SK-N-SH (cell line): Measurements from ENCODE around the gene SYT1. TPM values are rescaled to one million over a fixed set of nuclear protein-coding genes. Genes with fewer than 3 reads are reported as not detected.

Experiments used
- CTCF ChIA-PET: fragments of 300-600, 350-600 bp; formaldehyde crosslinking; extraction: SDS; loops from one replicate; lab custom pipeline; 2021; lab: Yijun Ruan, JAX
- POLR2A ChIA-PET: fragments of 350-600 bp; sonication (Branson Sonifier 250); formaldehyde crosslinking; extraction: SDS; loops from one replicate; lab custom pipeline; 2020; ENCODE audit warnings: antibody characterized with exemption, inconsistent platforms; lab: Yijun Ruan, JAX
- DNase-seq: peaks from one replicate; pipeline ENCODE4 v3.0.0; 2012
- H2AFZ ChIP-seq: fragments of 200-600 bp; sonication (generic); 2 replicates; pipeline ENCODE4 v1.8.1; 2016; ENCODE audit warnings: antibody characterized with exemption, mild to moderate bottlenecking, low read depth
- H3F3A ChIP-seq: fragments of 200-600 bp; sonication (generic); replicated peaks from 2 replicates; pipeline ENCODE3; 2016; ENCODE audit warnings: antibody characterized with exemption, mild to moderate bottlenecking; ENCODE audit not compliant: insufficient read depth
- H3K27ac ChIP-seq, 2 experiments: fragments of 200-500 bp in 1 of 2; fragments of 200-600 bp in 1 of 2; sonication (Bioruptor generic) in 1 of 2; sonication (generic), shearing (Covaris generic) in 1 of 2; 2 replicates each; pipeline versions ENCODE4 v1.5.1 to v1.6.1; 2014 to 2016; ENCODE audit warnings: low read depth in 2 of 2, inconsistent platforms in 1 of 2, low read length in 1 of 2, mild to moderate bottlenecking in 1 of 2, mixed read lengths in 1 of 2
- H3K27me3 ChIP-seq: fragments of 200-600 bp; sonication (generic), shearing (Covaris generic); 2 replicates; pipeline ENCODE4 v1.6.1; 2016; ENCODE audit warnings: mixed run types; ENCODE audit not compliant: insufficient read depth
- H3K36me3 ChIP-seq, 2 experiments: fragments of 200-500 bp in 1 of 2; fragments of 200-600 bp in 1 of 2; sonication (Bioruptor generic) in 1 of 2; sonication (generic) in 1 of 2; replicated peaks in 1 of 2; 2 replicates each; pipeline versions ENCODE3 to v1.5.1; 2014 to 2016; ENCODE audit warnings: low read length in 1 of 2, mild to moderate bottlenecking in 1 of 2; ENCODE audit not compliant: insufficient read depth in 2 of 2, control insufficient read depth in 1 of 2
- H3K4me1 ChIP-seq, 2 experiments: fragments of 200-500 bp in 1 of 2; fragments of 200-600 bp in 1 of 2; sonication (Bioruptor generic) in 1 of 2; sonication (generic), shearing (Covaris generic) in 1 of 2; 2 replicates each; pipeline versions ENCODE4 v1.5.1 to v1.6.1; 2014 to 2016; ENCODE audit warnings: low read depth in 1 of 2, low read length in 1 of 2, mixed run types in 1 of 2; ENCODE audit not compliant: insufficient read depth in 2 of 2, control insufficient read depth in 1 of 2
- H3K4me2 ChIP-seq: fragments of 200-600 bp; sonication (generic), shearing (Covaris generic); 2 replicates; pipeline ENCODE4 v1.6.1; 2017; ENCODE audit warnings: mixed run types
- H3K4me3 ChIP-seq, 2 experiments: fragments of 200-500 bp in 1 of 2; fragments of 200-600 bp in 1 of 2; sonication (Bioruptor generic) in 1 of 2; sonication (generic), shearing (Covaris generic) in 1 of 2; 2 replicates each; pipeline versions ENCODE4 v1.5.1 to v1.8.1; 2014 to 2016; ENCODE audit warnings: low read depth in 2 of 2, inconsistent platforms in 1 of 2, low read length in 1 of 2, mild to moderate bottlenecking in 1 of 2, mixed read lengths in 1 of 2, moderate library complexity in 1 of 2
- H3K79me2 ChIP-seq: fragments of 200-600 bp; sonication (generic); 2 replicates; pipeline ENCODE4 v1.8.1; 2017; ENCODE audit warnings: mild to moderate bottlenecking; ENCODE audit not compliant: insufficient read depth
- H3K9ac ChIP-seq: fragments of 200-600 bp; sonication (generic); 2 replicates; pipeline ENCODE4 v1.6.1; 2017; ENCODE audit warnings: mixed run types
- H3K9me2 ChIP-seq: fragments of 200-600 bp; sonication (generic); 2 replicates; pipeline ENCODE4 v1.6.1; 2017; ENCODE audit warnings: mixed run types
- H3K9me3 ChIP-seq: fragments of 200-600 bp; sonication (generic); 2 replicates; pipeline ENCODE4 v1.6.1; 2017; ENCODE audit warnings: mixed run types, mild to moderate bottlenecking, moderate library complexity
- H4K20me1 ChIP-seq: fragments of 200-600 bp; sonication (generic); 2 replicates; pipeline ENCODE4 v1.6.1; 2017; ENCODE audit warnings: mild to moderate bottlenecking, mixed run types; ENCODE audit not compliant: insufficient read depth
- CTCF ChIP-seq: fragments of 200-600 bp; sonication (generic); IDR thresholded peaks from 2 replicates; pipeline ENCODE4 v1.6.1; 2017; ENCODE audit warnings: antibody characterized with exemption, mild to moderate bottlenecking, moderate library complexity
- MEF2A ChIP-seq: IDR thresholded peaks from 2 replicates; pipeline ENCODE4 v1.4.0; 2012; ENCODE audit warnings: low read depth, borderline replicate concordance
- PBX3 ChIP-seq: IDR thresholded peaks from 2 replicates; pipeline ENCODE4; 2012
- RFX5 ChIP-seq: IDR thresholded peaks from 2 replicates; pipeline ENCODE4 v1.6.1; 2012; ENCODE audit warnings: mild to moderate bottlenecking, improper control_type of control experiment, low read length
- TEAD4 ChIP-seq: IDR thresholded peaks from 2 replicates; pipeline ENCODE4 v1.4.0; 2012; ENCODE audit warnings: mild to moderate bottlenecking, borderline replicate concordance; ENCODE audit not compliant: insufficient read depth
- WGBS: methylation state at CpG from one replicate; pipeline ENCODE4 v1.1.6; 2017; ENCODE audit warnings: low lambda C conversion rate; 5-methylcytosine and 5-hydroxymethylcytosine counted together
- polyA plus RNA-seq, 3 experiments: library from polyadenylated mRNA; depleted of rRNA; stranded (reverse); fragments of >200 nt; gene quantifications; 2 replicates each; pipeline ENCODE4 v1.2.3, GENCODE V29; 2012
- TF ChIP-seq, protein P1 (sequence below): IDR thresholded peaks from 2 replicates; pipeline ENCODE4 v1.4.0; 2012; ENCODE audit warnings: low read depth
- TF ChIP-seq, protein P2 (sequence below): IDR thresholded peaks from 2 replicates; pipeline ENCODE4 v1.4.0; 2012; ENCODE audit warnings: low read depth, borderline replicate concordance
- TF ChIP-seq, protein P3 (sequence below): fragments of 150-350 bp; IDR thresholded peaks from 2 replicates; pipeline ENCODE4 v1.6.1; 2016; ENCODE audit warnings: mild to moderate bottlenecking, low read depth, low read length

The SYT1 gene
- polyA plus RNA-seq, 1 of the 3 experiments (the other 2 are of a cell fraction), result 12.7 TPM

DNA sequence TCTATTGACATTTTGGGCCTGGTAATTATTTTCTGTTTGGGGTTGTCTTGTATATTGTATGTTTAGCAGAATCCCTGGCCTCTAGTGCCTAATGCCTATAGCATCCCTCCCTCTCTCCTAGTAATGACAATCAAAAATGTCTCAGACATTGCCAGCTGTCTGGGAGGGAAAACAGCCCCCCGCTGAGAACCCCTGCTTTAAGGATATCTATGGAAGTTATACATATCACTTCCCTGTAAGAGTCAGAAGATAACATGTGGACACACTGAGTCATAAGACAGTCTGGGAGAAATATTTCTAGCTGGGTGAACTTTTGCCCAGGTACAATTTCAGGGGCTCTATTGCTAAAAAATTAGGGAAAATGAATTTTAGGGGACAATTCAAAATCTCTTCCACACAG lies 571.2 kb downstream of the SYT1 start:
- H3K9ac ChIP-seq, result no peak overlapping the region
- TF ChIP-seq, protein P1, sequence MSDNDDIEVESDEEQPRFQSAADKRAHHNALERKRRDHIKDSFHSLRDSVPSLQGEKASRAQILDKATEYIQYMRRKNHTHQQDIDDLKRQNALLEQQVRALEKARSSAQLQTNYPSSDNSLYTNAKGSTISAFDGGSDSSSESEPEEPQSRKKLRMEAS, result no peak
- no peak for TF ChIP-seq RFX5
- no peak for TF ChIP-seq PBX3
- TF ChIP-seq, protein P2, sequence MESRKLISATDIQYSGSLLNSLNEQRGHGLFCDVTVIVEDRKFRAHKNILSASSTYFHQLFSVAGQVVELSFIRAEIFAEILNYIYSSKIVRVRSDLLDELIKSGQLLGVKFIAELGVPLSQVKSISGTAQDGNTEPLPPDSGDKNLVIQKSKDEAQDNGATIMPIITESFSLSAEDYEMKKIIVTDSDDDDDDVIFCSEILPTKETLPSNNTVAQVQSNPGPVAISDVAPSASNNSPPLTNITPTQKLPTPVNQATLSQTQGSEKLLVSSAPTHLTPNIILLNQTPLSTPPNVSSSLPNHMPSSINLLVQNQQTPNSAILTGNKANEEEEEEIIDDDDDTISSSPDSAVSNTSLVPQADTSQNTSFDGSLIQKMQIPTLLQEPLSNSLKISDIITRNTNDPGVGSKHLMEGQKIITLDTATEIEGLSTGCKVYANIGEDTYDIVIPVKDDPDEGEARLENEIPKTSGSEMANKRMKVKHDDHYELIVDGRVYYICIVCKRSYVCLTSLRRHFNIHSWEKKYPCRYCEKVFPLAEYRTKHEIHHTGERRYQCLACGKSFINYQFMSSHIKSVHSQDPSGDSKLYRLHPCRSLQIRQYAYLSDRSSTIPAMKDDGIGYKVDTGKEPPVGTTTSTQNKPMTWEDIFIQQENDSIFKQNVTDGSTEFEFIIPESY, result no peak
- TF ChIP-seq, protein P3, sequence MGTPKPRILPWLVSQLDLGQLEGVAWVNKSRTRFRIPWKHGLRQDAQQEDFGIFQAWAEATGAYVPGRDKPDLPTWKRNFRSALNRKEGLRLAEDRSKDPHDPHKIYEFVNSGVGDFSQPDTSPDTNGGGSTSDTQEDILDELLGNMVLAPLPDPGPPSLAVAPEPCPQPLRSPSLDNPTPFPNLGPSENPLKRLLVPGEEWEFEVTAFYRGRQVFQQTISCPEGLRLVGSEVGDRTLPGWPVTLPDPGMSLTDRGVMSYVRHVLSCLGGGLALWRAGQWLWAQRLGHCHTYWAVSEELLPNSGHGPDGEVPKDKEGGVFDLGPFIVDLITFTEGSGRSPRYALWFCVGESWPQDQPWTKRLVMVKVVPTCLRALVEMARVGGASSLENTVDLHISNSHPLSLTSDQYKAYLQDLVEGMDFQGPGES, result no peak
- no peak for TF ChIP-seq CTCF
- no peak for TF ChIP-seq MEF2A
- no peak for TF ChIP-seq TEAD4
- TF ChIP-seq, all 33 proteins: peak for 0
- H3K4me1 ChIP-seq, result no peaks in the 10 kb centered on the region
- no peak overlapping the region for H3K27ac ChIP-seq
- no peak overlapping the region for H3K4me3 ChIP-seq
- no peaks in the 10 kb centered on the region for H3K9me2 ChIP-seq
- no peaks in the 10 kb centered on the region for H3K9me3 ChIP-seq
- 100% methylated on average over 1 of the region's 1 CpG for WGBS
- H3F3A ChIP-seq, result no peaks in the 10 kb centered on the region
- no peaks in the 10 kb centered on the region for H3K36me3 ChIP-seq
- CTCF ChIA-PET, result interaction anchor here (1.3 kb wide), 1 partner anchor 8 kb away, joined by 5 read pairs; no protein-coding TSS in a partner anchor
- H3K4me2 ChIP-seq, result no peak overlapping the region
- no peaks in the 10 kb centered on the region for H3K27me3 ChIP-seq
- POLR2A ChIA-PET, result interaction anchor here (0.6 kb wide), 1 partner anchor 774 kb away, joined by 3 read pairs; no protein-coding TSS in a partner anchor
- no peaks in the 10 kb centered on the region for H3K79me2 ChIP-seq
- no peaks in the 10 kb centered on the region for H4K20me1 ChIP-seq
- no peak overlapping the region for H2AFZ ChIP-seq
- no peak for DNase-seq
